ENCODE results near the gene CSAD.

DNA sequence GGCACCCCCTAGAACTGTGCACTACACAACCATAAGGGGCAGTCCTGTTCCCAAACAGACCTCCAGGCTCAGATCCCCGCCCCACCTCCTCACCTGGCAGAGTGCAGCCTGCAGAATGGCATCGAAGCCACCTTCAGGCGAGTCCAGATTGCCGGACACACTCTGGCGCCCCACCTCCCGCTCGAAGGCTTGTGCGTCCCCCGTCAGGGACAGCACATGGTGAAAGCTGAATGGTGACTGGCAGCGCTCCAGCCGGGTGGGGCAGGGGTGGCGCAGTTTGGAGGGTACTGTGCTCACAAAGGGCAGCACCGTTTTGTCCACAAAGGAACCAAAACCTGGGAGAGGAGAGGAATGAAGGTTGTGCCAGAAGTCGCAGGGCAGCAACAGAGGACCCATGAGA is 15.8 kb upstream of the CSAD start:
- TF ChIP-seq, protein P1, sequence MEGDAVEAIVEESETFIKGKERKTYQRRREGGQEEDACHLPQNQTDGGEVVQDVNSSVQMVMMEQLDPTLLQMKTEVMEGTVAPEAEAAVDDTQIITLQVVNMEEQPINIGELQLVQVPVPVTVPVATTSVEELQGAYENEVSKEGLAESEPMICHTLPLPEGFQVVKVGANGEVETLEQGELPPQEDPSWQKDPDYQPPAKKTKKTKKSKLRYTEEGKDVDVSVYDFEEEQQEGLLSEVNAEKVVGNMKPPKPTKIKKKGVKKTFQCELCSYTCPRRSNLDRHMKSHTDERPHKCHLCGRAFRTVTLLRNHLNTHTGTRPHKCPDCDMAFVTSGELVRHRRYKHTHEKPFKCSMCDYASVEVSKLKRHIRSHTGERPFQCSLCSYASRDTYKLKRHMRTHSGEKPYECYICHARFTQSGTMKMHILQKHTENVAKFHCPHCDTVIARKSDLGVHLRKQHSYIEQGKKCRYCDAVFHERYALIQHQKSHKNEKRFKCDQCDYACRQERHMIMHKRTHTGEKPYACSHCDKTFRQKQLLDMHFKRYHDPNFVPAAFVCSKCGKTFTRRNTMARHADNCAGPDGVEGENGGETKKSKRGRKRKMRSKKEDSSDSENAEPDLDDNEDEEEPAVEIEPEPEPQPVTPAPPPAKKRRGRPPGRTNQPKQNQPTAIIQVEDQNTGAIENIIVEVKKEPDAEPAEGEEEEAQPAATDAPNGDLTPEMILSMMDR (IDR thresholded peaks at IDR 0.05), result no peak
- TF ChIP-seq EP300 (IDR thresholded peaks at IDR 0.05; ENCODE audit: low read depth), result no peak
